Neural cell (in vitro differentiated cells): ENCODE measurements around the gene PKM. TPM values are rescaled to one million over a fixed set of nuclear protein-coding genes. Genes with fewer than 3 reads are reported as not detected.

ENCODE experiments used
- H2AFZ ChIP-seq: fragments of 200-600, 300-800 bp; sonication (generic), shearing (Covaris generic); 2 replicates; pipeline ENCODE4 v1.6.0; 2014; ENCODE audit warnings: low read depth, mild to moderate bottlenecking, antibody characterized with exemption, low read length, moderate library complexity
- H3F3A ChIP-seq: fragments of 200-600 bp; shearing (Covaris generic); 2 replicates; pipeline ENCODE4 v1.6.1; 2016; ENCODE audit warnings: mild to moderate bottlenecking, moderate library complexity, mixed read lengths, antibody characterized with exemption, low read length; ENCODE audit not compliant: insufficient read depth, poor library complexity, severe bottlenecking
- H3K27ac ChIP-seq: fragments of 200-600, 300-800 bp; sonication (generic), shearing (Covaris generic); 2 replicates; pipeline ENCODE4 v1.5.1; 2014; ENCODE audit warnings: mild to moderate bottlenecking, low read length, moderate library complexity
- H3K27me3 ChIP-seq: fragments of 300-800, 200-600 bp; sonication (generic), shearing (Covaris generic); 2 replicates; pipeline ENCODE4 v1.6.0; 2014; ENCODE audit warnings: mild to moderate bottlenecking, low read depth, low read length, moderate library complexity; ENCODE audit not compliant: insufficient read depth
- H3K36me3 ChIP-seq: fragments of 300-800, 200-600 bp; sonication (generic), shearing (Covaris generic); 2 replicates; pipeline ENCODE4 v1.5.1; 2014; ENCODE audit warnings: mild to moderate bottlenecking, antibody characterized with exemption, low read length, moderate library complexity; ENCODE audit not compliant: insufficient read depth
- H3K4me2 ChIP-seq: fragments of 300-800, 200-600 bp; sonication (generic), shearing (Covaris generic); 2 replicates; pipeline ENCODE4 v1.6.0; 2014; ENCODE audit warnings: mild to moderate bottlenecking, low read length
- H3K4me3 ChIP-seq: fragments of 300-800, 200-600 bp; sonication (generic), shearing (Covaris generic); 2 replicates; pipeline ENCODE4 v1.5.1; 2014; ENCODE audit warnings: mild to moderate bottlenecking, low read length, moderate library complexity
- H3K79me2 ChIP-seq: fragments of 200-600 bp; shearing (Covaris generic); replicated peaks from 2 replicates; pipeline ENCODE4 v1.6.0; 2014; ENCODE audit warnings: mild to moderate bottlenecking, low read length, moderate library complexity; ENCODE audit not compliant: insufficient read depth
- H3K9ac ChIP-seq: fragments of 300-800, 200-600 bp; sonication (generic), shearing (Covaris generic); 2 replicates; pipeline ENCODE4 v1.6.1; 2016; ENCODE audit warnings: mild to moderate bottlenecking, low read length, mixed read lengths
- H3K9me2 ChIP-seq: fragments of 200-600 bp; shearing (Covaris generic); 2 replicates; pipeline ENCODE4 v1.6.1; 2016; ENCODE audit warnings: mild to moderate bottlenecking, low read length, mixed read lengths; ENCODE audit not compliant: insufficient read depth
- H3K9me3 ChIP-seq: fragments of 200-600, 300-800 bp; sonication (generic), shearing (Covaris generic); 2 replicates; pipeline ENCODE4 v1.6.1; 2016; ENCODE audit warnings: mild to moderate bottlenecking, mixed run types, low read length, moderate library complexity, mixed read lengths
- H4K20me1 ChIP-seq: fragments of 200-600 bp; shearing (Covaris generic); 2 replicates; pipeline ENCODE4 v1.6.1; 2016; ENCODE audit warnings: mild to moderate bottlenecking, mixed run types; ENCODE audit not compliant: insufficient read depth
- EP300 ChIP-seq: fragments of 450-650 bp; conservative IDR thresholded peaks from 2 replicates; pipeline ENCODE4 v1.6.1; 2014; ENCODE audit warnings: antibody characterized with exemption, mild to moderate bottlenecking, moderate library complexity; ENCODE audit not compliant: poor library complexity, severe bottlenecking
- EZH2 ChIP-seq: fragments of 200-600, 300-800 bp; shearing (Covaris generic), sonication (generic); IDR thresholded peaks from 2 replicates; pipeline ENCODE4 v1.6.1; 2014; ENCODE audit warnings: antibody characterized with exemption, low read length, borderline replicate concordance, mild to moderate bottlenecking; ENCODE audit not compliant: insufficient read depth, poor library complexity, severe bottlenecking
- MXI1 ChIP-seq: fragments of 450-650 bp; conservative IDR thresholded peaks from 2 replicates; pipeline ENCODE4 v1.6.1; 2014; ENCODE audit warnings: antibody characterized with exemption, mild to moderate bottlenecking; ENCODE audit not compliant: poor library complexity, severe bottlenecking
- POLR2AphosphoS5 ChIP-seq: IDR thresholded peaks from 2 replicates; pipeline ENCODE4 v1.6.1; 2012
- RAD21 ChIP-seq: fragments of 450-650 bp; conservative IDR thresholded peaks from 2 replicates; pipeline ENCODE4 v1.6.1; 2014; ENCODE audit warnings: antibody characterized with exemption, mild to moderate bottlenecking, moderate library complexity
- SMC3 ChIP-seq: fragments of 450-650 bp; conservative IDR thresholded peaks from 2 replicates; pipeline ENCODE4 v1.6.1; 2014; ENCODE audit warnings: antibody characterized with exemption, mild to moderate bottlenecking, moderate library complexity; ENCODE audit not compliant: poor library complexity
- TAF1 ChIP-seq: IDR thresholded peaks from 2 replicates; pipeline ENCODE4 v1.6.1; 2012; ENCODE audit warnings: low read depth
- polyA plus RNA-seq: library from polyadenylated mRNA; depleted of rRNA; stranded (reverse); fragments of >200 nt; gene quantifications from 2 replicates; pipeline ENCODE4 v1.2.3, GENCODE V29; 2014
- TF ChIP-seq, protein P1 (sequence below): fragments of 450-650 bp; IDR thresholded peaks from 2 replicates; pipeline ENCODE4 v1.5.1; 2014; ENCODE audit warnings: antibody characterized with exemption, mild to moderate bottlenecking, moderate library complexity; ENCODE audit not compliant: poor library complexity, severe bottlenecking
- TF ChIP-seq, protein P2 (sequence below): IDR thresholded peaks from 2 replicates; pipeline ENCODE4 v1.6.1; 2012; ENCODE audit warnings: borderline replicate concordance

Gene PKM
- polyA plus RNA-seq, 1 donor from 2014 or later: 361 TPM

DNA sequence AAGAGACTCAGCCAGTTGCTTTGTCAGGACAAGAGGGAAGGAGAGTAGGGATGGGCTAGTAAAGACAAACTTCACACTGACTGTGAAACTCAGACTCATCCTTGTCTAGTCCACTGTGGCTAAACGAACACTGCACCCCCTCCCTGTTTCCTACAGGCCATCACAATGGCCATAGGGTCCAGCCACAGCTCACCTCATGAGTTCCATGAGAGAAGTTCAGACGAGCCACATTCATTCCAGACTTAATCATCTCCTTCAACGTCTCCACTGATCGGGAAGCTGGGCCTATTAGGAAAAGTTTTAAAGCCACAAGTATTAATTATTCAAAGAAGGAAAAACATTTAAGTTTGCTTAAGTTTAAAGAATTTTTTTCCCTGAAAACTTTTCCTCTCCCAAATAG is 13.8 kb downstream of the PKM start:
- no peaks in the 10 kb centered on the region for H3K9me3 ChIP-seq
- H3K27ac ChIP-seq: no peak overlapping the region
- H3K4me2 ChIP-seq: no peak overlapping the region
- TF ChIP-seq POLR2AphosphoS5 (no peak), TAF1 (no peak), EP300 (no peak)
- H3K9ac ChIP-seq: no peak overlapping the region
- no peak overlapping the region for H3K4me3 ChIP-seq
- no peak overlapping the region for H2AFZ ChIP-seq
- H4K20me1 ChIP-seq: no peaks in the 10 kb centered on the region
- H3K79me2 ChIP-seq: peaks cover 26% of the 10 kb centered on the region
- no peaks in the 10 kb centered on the region for H3K27me3 ChIP-seq
- peaks cover 6% of the 10 kb centered on the region for H3K36me3 ChIP-seq
- no peaks in the 10 kb centered on the region for H3F3A ChIP-seq
- H3K9me2 ChIP-seq: no peaks in the 10 kb centered on the region

DNA sequence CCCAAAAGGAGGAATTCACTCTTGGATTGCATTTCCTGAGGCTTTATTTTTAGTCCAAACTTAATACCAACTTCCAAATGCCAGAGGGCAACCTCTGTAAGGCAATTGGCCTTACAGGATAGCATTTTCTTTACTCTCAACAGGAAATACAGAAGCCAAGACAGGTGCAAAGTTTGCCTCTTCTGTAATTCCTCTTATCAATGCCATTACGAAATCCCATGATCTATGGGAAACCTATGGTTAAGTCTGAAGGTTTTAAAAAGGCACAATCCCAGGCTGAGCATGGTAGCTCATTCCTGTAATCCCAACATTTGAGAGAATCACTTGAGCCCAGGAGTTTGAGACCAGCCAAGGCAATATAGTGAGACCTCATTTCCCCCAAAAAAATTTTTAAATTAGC is 14.9 kb downstream of the PKM start:
- H2AFZ ChIP-seq: no peak overlapping the region
- no peak overlapping the region for H3K4me3 ChIP-seq
- no peaks in the 10 kb centered on the region for H3K9me3 ChIP-seq
- H4K20me1 ChIP-seq: no peaks in the 10 kb centered on the region
- TF ChIP-seq MXI1: no peak
- TF ChIP-seq, protein P1, sequence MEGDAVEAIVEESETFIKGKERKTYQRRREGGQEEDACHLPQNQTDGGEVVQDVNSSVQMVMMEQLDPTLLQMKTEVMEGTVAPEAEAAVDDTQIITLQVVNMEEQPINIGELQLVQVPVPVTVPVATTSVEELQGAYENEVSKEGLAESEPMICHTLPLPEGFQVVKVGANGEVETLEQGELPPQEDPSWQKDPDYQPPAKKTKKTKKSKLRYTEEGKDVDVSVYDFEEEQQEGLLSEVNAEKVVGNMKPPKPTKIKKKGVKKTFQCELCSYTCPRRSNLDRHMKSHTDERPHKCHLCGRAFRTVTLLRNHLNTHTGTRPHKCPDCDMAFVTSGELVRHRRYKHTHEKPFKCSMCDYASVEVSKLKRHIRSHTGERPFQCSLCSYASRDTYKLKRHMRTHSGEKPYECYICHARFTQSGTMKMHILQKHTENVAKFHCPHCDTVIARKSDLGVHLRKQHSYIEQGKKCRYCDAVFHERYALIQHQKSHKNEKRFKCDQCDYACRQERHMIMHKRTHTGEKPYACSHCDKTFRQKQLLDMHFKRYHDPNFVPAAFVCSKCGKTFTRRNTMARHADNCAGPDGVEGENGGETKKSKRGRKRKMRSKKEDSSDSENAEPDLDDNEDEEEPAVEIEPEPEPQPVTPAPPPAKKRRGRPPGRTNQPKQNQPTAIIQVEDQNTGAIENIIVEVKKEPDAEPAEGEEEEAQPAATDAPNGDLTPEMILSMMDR: no peak
- no peak for TF ChIP-seq SMC3
- TF ChIP-seq TAF1: no peak
- no peak overlapping the region for H3K9ac ChIP-seq
- H3K27me3 ChIP-seq: no peaks in the 10 kb centered on the region
- peaks cover 14% of the 10 kb centered on the region for H3K79me2 ChIP-seq
- no peaks in the 10 kb centered on the region for H3K9me2 ChIP-seq
- H3K27ac ChIP-seq: no peak overlapping the region
- H3K4me2 ChIP-seq: no peak overlapping the region
- no peaks in the 10 kb centered on the region for H3F3A ChIP-seq
- peaks cover 6% of the 10 kb centered on the region for H3K36me3 ChIP-seq

DNA sequence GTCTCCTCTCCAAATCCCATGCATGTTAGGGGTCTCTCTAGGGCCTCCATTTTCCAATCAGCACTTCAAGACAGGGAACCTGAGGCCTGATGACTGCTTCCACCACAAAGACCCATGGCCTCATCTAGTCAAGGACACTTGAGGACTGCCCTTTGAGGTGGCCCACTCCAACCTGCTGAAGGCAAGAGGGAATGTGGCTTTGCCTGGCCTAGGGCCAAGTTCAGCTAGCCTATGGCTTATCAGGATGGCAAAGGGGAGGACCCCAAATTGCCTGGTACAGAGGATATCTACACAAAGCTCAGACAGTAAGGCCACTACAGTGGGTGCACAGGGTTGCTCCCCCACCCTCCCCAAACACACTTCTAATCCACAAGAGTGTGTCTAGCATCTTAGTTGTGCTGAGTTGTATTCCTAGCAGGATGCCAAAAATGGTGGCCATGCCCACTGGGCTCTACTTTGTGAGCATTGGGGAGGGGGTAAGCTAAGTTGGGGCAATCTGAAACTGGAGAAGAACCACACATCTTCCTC is 23.4 kb downstream of the PKM start:
- H2AFZ ChIP-seq: no peak overlapping the region
- no peaks in the 10 kb centered on the region for H3F3A ChIP-seq
- no peaks in the 10 kb centered on the region for H3K9me3 ChIP-seq
- H3K4me2 ChIP-seq: no peak overlapping the region
- no peaks in the 10 kb centered on the region for H3K27me3 ChIP-seq
- no peak overlapping the region for H3K4me3 ChIP-seq
- no peaks in the 10 kb centered on the region for H4K20me1 ChIP-seq
- TF ChIP-seq EZH2 (no peak), RAD21 (no peak), SMC3 (no peak), TAF1 (no peak), POLR2AphosphoS5 (no peak), MXI1 (no peak), EP300 (no peak)
- TF ChIP-seq, protein P2, sequence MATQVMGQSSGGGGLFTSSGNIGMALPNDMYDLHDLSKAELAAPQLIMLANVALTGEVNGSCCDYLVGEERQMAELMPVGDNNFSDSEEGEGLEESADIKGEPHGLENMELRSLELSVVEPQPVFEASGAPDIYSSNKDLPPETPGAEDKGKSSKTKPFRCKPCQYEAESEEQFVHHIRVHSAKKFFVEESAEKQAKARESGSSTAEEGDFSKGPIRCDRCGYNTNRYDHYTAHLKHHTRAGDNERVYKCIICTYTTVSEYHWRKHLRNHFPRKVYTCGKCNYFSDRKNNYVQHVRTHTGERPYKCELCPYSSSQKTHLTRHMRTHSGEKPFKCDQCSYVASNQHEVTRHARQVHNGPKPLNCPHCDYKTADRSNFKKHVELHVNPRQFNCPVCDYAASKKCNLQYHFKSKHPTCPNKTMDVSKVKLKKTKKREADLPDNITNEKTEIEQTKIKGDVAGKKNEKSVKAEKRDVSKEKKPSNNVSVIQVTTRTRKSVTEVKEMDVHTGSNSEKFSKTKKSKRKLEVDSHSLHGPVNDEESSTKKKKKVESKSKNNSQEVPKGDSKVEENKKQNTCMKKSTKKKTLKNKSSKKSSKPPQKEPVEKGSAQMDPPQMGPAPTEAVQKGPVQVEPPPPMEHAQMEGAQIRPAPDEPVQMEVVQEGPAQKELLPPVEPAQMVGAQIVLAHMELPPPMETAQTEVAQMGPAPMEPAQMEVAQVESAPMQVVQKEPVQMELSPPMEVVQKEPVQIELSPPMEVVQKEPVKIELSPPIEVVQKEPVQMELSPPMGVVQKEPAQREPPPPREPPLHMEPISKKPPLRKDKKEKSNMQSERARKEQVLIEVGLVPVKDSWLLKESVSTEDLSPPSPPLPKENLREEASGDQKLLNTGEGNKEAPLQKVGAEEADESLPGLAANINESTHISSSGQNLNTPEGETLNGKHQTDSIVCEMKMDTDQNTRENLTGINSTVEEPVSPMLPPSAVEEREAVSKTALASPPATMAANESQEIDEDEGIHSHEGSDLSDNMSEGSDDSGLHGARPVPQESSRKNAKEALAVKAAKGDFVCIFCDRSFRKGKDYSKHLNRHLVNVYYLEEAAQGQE: no peak
- TF ChIP-seq, protein P1: no peak
- no peak overlapping the region for H3K27ac ChIP-seq
- peaks cover 7% of the 10 kb centered on the region for H3K36me3 ChIP-seq
- no peaks in the 10 kb centered on the region for H3K9me2 ChIP-seq
- no peak overlapping the region for H3K9ac ChIP-seq
- no peaks in the 10 kb centered on the region for H3K79me2 ChIP-seq
